GM19468 (cell line): ENCODE measurements around the gene MTA3.
"Not testable (repeated sequence)": the region's sequence is repeated elsewhere in the genome, so short reads cannot be mapped to it uniquely, and the experiment has no call there.

Experiments
- ATAC-seq: cut with Tn5 transposase; IDR thresholded peaks from one replicate; pipeline ENCODE4 v1.9.1; 2021; ENCODE audit warnings: mild to moderate bottlenecking, moderate library complexity, moderate number of reproducible peaks; ENCODE audit not compliant: unreplicated experiment; ENCODE audit errors: extremely low read depth

MTA3 gene

DNA sequence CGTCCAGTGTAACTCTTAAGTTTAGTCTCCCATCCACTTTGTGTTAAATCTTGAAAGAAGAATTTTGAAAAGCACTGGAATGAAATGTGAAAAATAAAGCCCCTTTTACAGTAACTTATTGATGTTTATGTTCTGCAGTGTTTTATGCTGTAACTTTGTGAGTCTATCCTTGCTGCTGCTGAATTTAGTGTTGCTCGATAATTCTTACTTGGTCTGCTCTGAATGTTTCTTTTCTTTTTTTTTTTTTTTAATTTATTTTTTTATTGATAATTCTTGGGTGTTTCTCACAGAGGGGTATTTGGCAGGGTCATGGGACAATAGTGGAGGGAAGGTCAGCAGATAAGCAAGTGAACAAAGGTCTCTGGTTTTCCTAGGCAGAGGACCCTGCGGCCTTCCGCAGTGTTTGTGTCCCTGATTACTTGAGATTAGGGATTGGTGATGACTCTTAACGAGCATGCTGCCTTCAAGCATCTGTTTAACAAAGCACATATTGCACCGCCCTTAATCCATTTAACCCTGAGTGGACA is 36.0 kb downstream of the MTA3 start:
- ATAC-seq, result not testable (repeated sequence)

DNA sequence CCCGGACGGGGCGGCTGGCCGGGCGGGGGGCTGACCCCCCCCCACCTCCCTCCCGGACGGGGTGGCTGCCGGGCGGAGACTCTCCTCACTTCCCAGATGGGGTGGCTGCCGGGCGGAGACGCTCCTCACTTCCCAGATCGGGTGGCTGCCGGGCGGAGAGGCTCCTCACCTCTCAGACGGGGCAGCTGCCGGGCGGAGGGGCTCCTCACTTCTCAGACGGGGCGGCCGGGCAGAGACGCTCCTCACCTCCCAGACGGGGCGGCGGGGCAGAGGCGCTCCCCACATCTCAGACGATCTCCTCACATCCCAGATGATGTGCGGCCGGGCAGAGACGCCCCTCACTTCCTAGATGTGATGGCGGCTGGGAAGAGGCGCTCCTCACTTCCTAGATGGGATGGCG is 37.7 kb downstream of the MTA3 start:
- ATAC-seq, result not testable (repeated sequence)

DNA sequence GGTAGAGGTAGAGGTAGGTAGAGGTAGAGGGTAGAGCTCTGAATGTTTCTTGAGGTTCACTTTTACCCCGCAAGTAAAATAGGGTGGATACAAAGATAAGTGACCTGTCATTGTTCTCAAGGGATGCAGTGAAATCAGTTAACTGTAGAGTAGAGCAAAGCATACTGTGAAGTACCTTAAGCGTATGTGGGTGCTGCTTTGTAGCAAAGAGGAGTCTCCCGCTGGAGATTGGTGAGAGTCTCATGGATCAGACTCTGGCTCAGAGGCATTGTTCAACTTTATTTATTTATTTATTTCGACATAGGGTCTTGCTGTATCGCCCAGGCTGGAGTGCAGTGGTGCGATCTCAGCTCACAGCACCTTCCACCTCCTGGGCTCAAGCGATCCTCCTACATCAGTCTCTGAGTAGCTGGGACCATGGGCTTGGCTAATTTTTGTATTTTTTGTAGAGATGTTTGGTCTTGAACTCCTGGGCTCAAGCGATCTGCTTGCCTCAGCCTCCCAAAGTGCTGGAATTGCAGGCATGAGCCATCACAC is 38.7 kb downstream of the MTA3 start:
- no peak for ATAC-seq

DNA sequence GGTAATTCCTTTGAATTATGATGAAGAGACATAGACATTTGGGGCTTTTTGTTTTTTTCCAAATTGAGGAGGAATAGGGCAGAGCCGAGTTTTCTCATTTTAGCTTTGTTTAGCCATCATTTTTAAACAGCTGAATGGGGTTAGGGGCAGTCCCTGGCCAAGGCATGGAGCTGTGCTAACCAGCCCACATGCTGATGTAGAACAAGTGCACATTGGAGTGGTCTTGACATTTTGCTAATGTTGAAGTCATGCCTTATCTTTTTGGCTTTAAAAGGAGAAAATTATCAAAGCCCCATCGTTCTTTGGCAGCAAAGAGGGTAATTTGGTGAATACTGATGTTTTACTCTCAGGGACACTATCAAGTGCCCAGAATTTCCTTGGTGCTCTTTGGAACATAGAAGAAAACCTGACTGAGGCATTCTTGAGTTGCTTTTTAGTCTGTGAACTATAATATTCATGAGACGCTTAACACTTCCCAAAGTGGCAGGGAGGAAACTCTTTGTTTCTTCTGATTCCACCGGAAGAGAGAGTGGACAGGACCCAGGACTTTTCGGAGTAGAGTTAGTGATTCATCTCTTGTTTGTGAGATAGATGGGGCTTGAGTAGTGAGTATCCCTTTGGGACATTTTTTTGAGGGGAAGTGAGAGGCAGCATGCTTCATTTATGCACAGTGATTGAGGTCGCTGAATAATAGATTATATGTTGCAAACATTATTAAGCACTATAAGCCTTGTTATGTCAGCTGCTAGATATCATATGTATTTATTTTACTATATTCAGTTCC is 45.0 kb downstream of the MTA3 start:
- ATAC-seq, result no peak

DNA sequence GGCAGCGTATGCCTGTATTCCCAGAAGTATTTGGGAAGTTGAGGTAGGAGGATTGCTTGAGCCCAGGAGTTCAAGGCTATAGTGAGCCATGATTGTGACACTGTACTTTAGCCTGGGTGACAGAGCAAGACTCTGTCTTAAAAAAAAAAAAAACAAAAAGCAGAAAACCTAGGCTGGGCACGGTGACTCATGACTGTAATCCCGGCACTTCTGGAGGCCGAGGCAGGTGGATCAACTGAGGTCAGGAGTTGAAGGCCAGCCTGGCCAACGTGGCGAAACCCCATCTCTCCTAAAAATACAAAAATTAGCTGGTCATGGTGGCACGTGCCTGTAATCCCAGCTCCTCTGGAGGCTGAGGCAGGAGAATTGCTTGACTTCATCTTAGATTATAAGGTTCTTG is 46.4 kb downstream of the MTA3 start:
- no peak for ATAC-seq

DNA sequence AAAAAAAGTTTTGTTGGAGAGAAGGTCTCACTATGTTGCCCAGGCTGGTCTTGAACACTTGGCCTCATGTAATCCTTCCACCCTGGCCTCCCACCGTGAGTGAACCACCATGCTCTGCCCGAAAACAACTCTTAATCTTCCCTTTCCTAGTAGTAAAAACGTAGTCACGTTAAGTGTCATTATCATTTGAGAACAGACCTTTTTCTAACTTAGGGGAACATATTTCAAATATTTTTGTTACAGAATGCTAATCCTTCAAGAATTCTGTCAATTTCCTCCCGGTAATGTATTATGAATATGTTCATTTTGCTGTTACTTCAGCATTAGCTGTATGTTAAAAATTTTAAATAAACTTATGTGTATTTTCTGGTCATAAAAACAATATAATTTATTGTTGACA is 49.7 kb downstream of the MTA3 start:
- ATAC-seq, result no peak

DNA sequence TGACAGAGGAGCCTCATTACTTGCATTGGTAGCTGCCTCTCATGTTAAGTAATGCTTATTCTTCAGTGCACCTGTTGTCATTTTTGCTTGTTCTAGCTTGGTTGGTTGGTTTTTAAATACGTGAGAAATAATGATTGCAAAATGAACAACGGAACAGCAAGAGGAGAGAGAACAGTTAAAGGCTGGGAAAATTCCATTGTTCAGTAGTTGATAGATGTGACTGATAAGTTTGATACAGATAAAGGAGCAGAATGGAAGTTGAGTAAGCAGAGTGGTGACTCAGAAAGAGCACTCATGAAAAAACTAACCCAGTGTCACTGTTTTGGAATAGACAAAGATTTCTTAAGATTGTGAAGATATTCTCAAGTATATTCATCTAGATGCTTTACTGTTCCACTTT is 50.5 kb downstream of the MTA3 start:
- no peak for ATAC-seq

DNA sequence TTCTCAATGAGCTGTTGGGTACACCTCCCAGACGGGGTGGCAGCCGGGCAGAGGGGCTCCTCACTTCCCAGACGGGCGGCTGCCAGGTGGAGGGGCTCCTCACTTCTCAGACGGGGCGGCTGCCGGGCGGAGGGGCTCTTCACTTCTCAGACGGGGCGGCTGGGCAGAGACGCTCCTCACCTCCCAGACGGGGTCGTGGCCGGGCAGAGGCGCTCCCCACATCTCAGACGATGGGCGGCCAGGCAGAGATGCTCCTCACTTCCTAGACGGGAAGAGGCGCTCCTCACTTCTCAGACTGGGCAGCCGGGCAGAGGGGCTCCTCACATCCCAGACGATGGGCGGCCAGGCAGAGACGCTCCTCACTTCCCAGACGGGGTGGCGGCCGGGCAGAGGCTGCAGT is 53.2 kb downstream of the MTA3 start:
- not testable (repeated sequence) for ATAC-seq

DNA sequence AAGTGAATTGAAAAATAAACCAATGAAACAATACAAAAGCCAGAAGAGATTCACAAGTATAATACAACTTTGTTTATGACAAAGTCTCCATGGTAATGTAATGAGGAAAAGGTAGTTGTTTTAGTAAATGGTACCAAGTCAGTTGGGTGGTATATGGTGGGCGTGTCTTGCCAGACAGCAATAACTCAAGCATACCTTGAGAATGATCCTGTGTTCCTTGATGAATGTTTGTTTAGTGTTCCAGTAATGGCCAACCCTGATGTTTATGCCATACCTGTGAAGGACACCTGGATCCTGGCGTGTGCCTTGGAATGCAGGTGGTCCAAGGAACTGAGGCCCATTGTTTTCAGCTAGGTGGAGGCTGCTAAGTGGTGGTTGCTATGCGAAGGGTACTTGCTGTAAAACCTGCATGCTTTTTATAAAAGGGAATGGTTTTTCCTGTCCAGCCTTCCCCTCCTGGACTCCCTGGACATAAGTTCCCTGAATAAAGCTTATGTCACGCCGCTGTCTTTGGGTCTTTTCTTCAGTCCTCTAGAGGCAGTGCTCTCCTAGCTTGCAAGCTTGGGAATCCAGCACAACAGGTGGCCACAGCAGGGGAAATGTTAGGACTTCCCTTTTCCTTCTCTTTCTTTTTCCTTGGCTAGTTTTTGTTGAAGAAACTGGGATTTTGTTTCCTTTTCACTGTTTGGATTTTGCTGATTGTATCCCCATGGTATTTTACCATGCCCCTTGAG is 54.7 kb downstream of the MTA3 start:
- ATAC-seq, result no peak

DNA sequence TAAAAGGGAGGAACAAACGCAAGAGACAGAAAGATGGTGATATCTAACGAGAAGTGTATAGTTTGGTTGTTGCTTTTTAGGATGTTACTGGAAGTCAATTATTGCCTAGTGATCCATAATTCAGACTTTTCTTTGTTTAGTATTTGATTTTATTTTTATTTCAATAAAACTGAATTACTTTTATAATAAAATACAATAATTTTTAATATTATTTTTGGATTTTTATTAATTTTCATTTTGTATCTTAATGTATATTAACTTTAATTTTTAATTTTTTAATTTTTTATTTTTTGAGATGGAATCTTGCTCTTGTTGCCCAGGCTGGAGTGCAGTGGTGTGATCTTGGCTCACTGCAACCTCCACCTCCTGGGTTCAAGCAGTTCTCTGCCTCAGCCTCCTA is 55.6 kb downstream of the MTA3 start:
- ATAC-seq, result no peak

DNA sequence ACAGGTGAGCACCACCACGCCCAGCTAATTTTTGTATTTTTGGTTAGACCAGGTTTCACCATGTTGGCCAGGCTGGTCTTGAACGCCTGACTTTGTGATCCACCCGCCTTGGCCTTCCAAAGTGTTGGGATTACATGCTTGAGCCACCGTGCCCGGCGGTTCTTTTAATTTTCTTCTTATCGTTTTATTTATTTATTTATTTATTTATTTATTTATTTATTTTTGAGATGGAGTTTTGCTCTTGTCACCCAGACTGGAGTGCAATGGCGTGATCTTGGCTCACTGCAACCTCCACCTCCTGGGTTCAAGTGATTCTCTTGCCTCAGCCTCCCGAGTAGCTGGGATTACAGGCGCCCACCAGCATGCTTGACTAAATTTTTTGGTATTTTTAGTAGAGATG is 59.6 kb downstream of the MTA3 start:
- not testable (repeated sequence) for ATAC-seq

DNA sequence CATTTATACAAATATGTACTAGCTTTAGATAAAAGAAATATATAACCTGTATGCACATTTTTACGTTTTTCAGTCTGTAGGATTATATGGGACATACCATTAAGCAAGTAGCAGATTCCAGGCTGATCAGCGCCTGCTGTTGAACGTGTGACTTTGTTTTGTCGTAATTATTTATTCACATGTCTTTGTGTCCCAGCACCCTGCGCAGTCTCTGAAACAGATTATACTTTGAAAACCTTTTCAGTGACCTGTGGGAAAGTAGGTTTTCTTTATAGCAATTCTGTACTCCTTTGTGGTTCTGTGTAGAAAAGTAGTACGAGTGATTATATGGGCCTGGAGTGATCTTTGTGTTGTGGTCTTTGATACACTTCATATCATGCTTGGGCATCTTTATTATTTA is 68.5 kb downstream of the MTA3 start:
- no peak for ATAC-seq

DNA sequence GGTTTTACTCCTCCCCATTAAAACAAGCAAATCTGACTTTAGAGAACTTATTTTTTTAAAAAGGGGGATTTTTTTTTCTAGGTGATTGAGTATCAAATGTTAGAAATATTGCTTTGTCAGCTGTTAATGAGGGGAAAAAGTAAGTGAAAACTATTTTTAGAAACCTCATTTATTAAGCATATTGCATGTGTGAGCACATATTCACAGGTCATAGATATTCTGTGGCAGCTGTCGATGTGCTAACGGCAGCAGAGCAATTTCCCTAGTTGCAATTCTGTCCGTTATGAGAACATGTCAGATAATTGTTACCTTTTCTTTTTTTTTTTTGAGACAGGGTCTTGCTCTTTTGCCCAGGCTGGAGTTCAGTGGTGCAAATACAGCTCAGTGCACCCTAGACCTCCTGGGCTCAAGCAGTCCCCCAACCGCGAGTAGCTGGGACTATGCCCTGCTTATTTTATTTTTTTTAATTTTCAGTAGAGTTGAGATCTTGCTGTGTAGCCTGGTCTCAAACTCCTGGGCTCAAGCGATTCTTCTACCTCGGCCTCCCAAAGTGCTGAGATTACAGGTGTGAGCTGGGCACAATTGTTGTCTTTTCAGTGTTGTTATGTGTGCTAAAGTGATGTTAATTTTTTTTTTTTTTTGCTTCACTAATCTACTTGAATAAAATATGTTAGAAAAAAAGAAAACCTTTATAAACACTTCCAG is 69.8 kb downstream of the MTA3 start:
- no peak for ATAC-seq

DNA sequence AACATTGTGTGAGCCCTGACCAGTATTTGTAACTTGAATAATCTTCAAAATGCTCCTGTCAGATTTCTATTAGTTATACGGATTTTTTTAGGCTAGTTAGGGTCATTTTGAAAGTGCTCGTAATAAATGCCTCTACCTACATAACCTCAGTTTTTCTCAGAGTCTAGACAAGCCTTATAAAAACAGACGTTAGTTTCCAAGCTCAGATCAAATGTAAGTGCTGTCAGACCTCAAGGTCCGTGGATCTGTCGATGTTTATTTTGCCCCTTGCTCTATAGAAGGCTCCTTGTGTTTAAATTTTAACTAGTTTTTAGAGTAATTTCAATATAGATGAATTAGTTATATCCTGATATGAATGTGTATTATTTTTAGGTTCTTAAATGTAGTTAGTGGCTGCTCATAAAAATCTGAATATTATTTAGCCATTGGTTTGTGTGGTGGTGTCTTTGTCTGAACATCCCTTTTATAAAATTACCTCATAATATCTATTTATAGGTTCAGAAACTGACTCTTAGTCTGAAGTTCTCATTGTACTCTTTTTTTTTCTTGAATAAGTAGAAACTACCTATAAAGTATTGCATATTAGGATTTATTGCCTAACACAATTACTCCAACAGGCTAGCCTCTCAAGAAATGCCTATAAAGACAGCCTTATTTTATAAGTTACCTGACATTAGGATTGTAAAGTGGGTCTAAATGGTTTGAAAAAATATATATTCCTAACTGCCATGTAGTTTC is 71.1 kb downstream of the MTA3 start:
- ATAC-seq, result no peak

DNA sequence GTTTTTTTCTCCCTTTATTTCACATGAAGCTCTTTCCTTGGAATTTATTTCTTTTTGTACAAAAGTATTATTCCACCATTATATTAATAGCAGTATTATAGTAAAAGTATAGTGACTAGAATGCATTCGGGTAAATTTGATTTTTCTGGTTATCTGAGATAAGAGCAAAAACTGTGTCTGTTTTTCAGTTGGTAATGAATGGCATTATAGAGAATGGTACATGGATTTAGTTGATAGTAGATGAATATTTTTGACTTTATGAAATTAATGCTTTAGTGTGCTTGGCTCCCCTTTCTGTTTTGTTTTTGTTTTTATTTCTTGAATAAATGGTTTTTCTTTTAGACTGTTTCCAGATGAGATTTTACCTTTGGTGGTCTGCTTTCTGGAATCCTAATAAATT is 71.8 kb downstream of the MTA3 start:
- no peak for ATAC-seq

DNA sequence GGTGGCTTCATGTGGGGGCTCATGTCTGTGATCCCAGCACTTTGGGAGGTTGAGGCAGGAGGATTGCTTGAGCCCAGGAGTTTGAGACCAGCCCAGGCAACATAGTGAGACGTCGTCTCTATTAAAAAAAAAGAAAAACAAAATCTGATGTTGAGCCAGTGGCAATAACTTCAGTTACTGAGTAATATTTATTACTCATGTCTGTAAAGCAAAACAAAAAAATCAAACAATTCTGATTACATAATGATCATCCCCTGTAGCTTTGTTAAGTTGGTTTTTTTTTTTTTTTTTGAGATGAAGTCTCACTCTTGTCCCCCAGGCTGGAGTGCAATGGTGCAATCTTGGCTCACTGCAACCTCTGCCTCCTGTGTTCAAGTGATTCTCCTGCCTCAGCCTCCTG is 73.9 kb downstream of the MTA3 start:
- not testable (repeated sequence) for ATAC-seq

DNA sequence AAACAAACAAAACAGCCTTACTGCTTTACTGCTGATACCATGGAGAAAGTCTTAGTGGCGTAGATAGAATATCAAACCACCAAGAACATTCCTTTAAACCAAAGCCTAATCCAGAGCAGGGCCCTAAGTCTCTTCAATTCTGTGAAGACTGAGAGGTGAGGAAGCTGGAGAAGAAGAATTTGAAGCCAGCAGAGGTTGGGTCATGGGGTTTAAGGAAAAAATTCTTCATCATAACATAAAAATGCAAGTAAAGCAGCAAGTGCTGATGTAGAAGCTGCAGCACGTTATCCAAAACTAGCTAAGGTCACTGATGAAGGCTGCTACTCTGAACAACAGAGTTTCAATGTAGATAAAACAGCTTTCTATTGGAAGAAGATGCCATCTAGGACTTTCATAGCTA is 77.1 kb downstream of the MTA3 start:
- ATAC-seq, result no peak

DNA sequence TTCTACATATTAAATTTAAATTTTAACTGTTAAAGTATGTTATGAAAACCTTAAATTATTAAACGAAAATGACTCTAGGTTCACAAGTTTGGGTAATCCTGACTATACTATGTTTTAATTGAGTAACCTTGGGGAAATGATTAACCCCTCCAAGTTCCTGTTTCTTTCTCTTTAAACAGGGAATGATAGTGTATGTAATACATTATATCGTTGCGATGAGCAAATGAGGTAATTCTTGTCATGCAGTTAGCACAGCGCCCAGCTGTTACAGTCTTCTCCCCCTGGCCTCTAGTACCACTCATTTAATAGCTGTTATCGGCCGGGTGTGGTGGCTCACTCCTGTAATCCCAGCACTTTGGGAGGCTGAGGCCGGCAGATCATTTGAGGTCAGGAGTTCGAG is 80.4 kb downstream of the MTA3 start:
- no peak for ATAC-seq

DNA sequence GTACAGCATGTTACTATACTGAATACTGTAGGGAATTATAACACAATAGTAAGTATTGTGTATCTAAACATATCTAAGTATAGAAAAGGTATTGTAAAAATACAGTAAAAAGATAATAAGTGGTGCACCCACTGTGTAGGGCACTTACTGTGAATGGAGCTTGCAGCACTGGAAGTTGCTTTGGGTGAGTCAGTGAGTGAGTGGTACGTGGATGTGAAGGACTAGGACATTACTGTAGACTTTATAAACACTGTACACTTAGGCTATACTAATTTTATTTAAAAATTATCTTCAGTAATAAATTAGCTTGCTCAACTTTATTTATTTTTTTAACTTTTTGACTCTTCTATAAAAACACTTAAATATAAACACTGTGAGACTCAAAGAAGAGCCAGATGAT is 82.6 kb downstream of the MTA3 start:
- no peak for ATAC-seq

DNA sequence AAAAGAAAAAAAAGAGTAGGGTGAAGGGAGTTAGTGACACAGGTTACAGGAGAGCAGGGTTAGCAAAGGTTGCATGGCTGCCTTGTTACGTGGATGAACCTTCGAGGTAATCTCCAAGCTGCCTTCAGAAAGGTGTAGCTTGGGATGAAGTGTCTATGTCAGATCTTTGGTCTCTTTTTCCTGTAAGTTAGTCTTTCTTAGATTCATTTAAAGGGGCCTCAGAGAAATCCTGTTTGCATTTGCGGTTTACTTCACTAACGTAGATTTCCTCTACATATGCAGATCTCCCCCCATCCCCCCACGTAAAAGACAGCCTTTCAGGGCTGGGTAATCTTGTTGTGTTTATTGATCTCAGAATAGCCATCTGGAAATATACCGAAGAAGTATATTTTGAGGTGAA is 83.7 kb downstream of the MTA3 start:
- no peak for ATAC-seq
